Measurements from ENCODE around the gene ASB14.

The ASB14 gene

DNA sequence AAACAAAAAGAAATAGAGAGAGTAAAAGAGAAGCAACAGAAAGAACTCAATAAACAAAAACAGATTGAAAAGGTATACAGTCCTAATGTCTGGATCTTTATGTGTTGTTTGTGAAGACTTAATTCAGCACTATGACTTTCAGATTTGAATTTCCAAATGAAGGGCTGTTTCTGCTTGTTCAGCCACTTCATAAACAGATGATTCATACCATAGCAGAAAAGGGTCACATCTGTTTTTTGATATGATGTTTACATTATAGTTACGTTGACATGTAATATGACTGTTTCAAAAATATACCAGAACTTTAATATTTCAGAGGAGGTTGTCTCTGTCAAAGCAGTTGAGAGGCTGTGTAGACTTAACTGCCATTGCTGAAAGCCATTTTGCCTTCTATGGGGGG is 24.1 kb downstream of the ASB14 start:
- peaks cover 5 to 72% of the 10 kb centered on the region in 2 donors for H3K36me3 ChIP-seq (replicated peaks in 1 of 2; ENCODE audit: control insufficient read depth in 2 of 2, insufficient read depth in 2 of 2, low read length in 2 of 2)
- no CpG with 5 or more reads among the region's 1 CpG for WGBS, 2 donors (ENCODE audit: extremely low coverage in 2 of 2, insufficient read length in 2 of 2, insufficient replicate concordance in 1 of 2)
- H4K8ac ChIP-seq (ENCODE audit: low read depth, low read length): no peak overlapping the region

DNA sequence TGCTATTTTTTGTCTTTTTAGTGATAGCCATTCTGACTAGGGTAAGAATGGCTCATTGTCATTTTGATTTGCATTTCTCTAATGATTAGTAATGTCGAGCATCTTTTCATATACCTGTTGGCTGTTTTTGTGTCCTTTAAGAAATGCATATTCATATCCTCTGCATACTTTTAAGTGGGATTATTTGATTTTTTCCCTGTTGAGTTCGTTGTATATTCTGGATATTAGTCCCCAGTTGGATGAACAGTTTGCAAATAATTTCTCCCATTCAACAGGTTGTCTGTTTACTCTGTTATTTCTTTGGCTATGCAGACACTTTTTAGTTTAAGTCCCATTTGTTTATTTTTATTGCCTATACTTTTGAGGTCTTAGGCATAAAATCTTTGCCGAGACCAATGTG is 30.6 kb downstream of the ASB14 start:
- Histone ChIP-seq H3K4me1 (ENCODE audit: control insufficient read depth in 2 of 2, insufficient read depth in 1 of 2, low read depth in 1 of 2, low read length in 2 of 2) (no peaks in the 10 kb centered on the region), H3K36me3 (replicated peaks in 1 of 2; ENCODE audit: control insufficient read depth in 2 of 2, insufficient read depth in 2 of 2, low read length in 2 of 2) (peaks cover 6 to 85% of the 10 kb centered on the region in 2 donors), H2AFZ (ENCODE audit: low read length) (no peak overlapping the region), H3K4me3 (ENCODE audit: low read length in 2 of 2) (no peak overlapping the region), H4K91ac (ENCODE audit: low read depth, low read length, poor library complexity) (no peak overlapping the region), H3K14ac (ENCODE audit: low read length) (no peak overlapping the region), H3K4me2 (ENCODE audit: insufficient read depth, low read length, poor library complexity, severe bottlenecking) (no peak overlapping the region), H2AK5ac (ENCODE audit: low read depth, low read length) (no peak overlapping the region), H2BK15ac (ENCODE audit: low read length) (no peak overlapping the region), H2BK12ac (ENCODE audit: low read length) (no peak overlapping the region), H3K79me1 (ENCODE audit: low read depth, low read length) (no peaks in the 10 kb centered on the region), H3K27ac (replicated peaks; ENCODE audit: low read length) (no peak overlapping the region), H2BK120ac (ENCODE audit: low read depth, low read length) (no peak overlapping the region), H3K9me3 (replicated peaks in 1 of 2; ENCODE audit: control insufficient read depth in 2 of 2, insufficient read depth in 1 of 2, low read depth in 1 of 2, low read length in 2 of 2) (peaks cover 0 to 20% of the 10 kb centered on the region in 2 donors), H3K4ac (ENCODE audit: low read length) (no peak overlapping the region), H3K18ac (ENCODE audit: low read length) (no peak overlapping the region), H2BK5ac (ENCODE audit: low read length) (no peak overlapping the region), H3K9ac (ENCODE audit: low read depth, low read length, poor library complexity) (no peak overlapping the region), H3K23ac (ENCODE audit: low read depth, low read length, poor library complexity) (no peak overlapping the region), H4K8ac (ENCODE audit: low read depth, low read length) (no peak overlapping the region), H3K27me3 (ENCODE audit: control insufficient read depth in 3 of 3, insufficient read depth in 3 of 3, low read depth in 1 of 3, low read length in 3 of 3) (no peaks in the 10 kb centered on the region)
- no peak for DNase-seq (ENCODE audit: low spot score)
- WGBS, 2 donors (ENCODE audit: extremely low coverage in 2 of 2, insufficient read length in 2 of 2, insufficient replicate concordance in 1 of 2): no CpG with 5 or more reads among the region's 3 CpGs

More for the DNA sequence above, 24.1 kb downstream of the ASB14 start:
- Histone ChIP-seq H3K4me2 (ENCODE audit: insufficient read depth, low read length, poor library complexity, severe bottlenecking) (no peak overlapping the region), H2BK120ac (ENCODE audit: low read depth, low read length) (no peak overlapping the region), H2BK15ac (ENCODE audit: low read length) (no peak overlapping the region), H3K27me3 (ENCODE audit: control insufficient read depth in 3 of 3, insufficient read depth in 3 of 3, low read depth in 1 of 3, low read length in 3 of 3) (no peaks in the 10 kb centered on the region), H3K27ac (replicated peaks; ENCODE audit: low read length) (no peak overlapping the region), H2AFZ (ENCODE audit: low read length) (no peak overlapping the region), H3K9ac (ENCODE audit: low read depth, low read length, poor library complexity) (no peak overlapping the region), H4K91ac (ENCODE audit: low read depth, low read length, poor library complexity) (no peak overlapping the region), H3K4ac (ENCODE audit: low read length) (no peak overlapping the region), H3K4me3 (ENCODE audit: low read length in 2 of 2) (no peak overlapping the region), H2BK12ac (ENCODE audit: low read length) (no peak overlapping the region), H3K9me3 (replicated peaks in 1 of 2; ENCODE audit: control insufficient read depth in 2 of 2, insufficient read depth in 1 of 2, low read depth in 1 of 2, low read length in 2 of 2) (peaks cover 0 to 12% of the 10 kb centered on the region in 2 donors), H3K23ac (ENCODE audit: low read depth, low read length, poor library complexity) (no peak overlapping the region), H3K79me1 (ENCODE audit: low read depth, low read length) (no peaks in the 10 kb centered on the region), H2AK5ac (ENCODE audit: low read depth, low read length) (no peak overlapping the region), H2BK5ac (ENCODE audit: low read length) (no peak overlapping the region), H3K14ac (ENCODE audit: low read length) (no peak overlapping the region), H3K4me1 (ENCODE audit: control insufficient read depth in 2 of 2, insufficient read depth in 1 of 2, low read depth in 1 of 2, low read length in 2 of 2) (no peaks in the 10 kb centered on the region), H3K18ac (ENCODE audit: low read length) (no peak overlapping the region)
- DNase-seq (ENCODE audit: low spot score): no peak

DNA sequence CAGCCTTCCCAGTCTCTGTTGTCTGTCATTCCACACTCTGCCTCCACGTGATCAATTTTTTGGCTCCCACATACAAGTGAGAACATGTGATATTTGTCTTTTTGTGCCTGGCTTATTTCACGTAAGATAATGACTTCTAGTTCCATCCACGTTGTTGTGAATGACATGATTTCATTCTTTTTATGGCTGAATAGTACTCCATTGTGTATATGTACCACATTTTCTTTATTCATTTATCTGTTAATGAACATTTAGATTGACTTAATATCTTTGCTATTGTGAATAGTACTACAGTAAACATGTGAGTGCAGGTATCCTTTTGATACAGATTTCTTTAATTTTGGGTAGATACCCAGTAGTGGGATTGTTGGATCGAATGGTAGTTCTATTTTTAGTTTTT is 31.4 kb downstream of the ASB14 start:
- Histone ChIP-seq H3K4me3 (ENCODE audit: low read length in 2 of 2) (no peak overlapping the region), H4K8ac (ENCODE audit: low read depth, low read length) (no peak overlapping the region), H2AK5ac (ENCODE audit: low read depth, low read length) (no peak overlapping the region), H3K18ac (ENCODE audit: low read length) (no peak overlapping the region), H3K9ac (ENCODE audit: low read depth, low read length, poor library complexity) (no peak overlapping the region), H3K23ac (ENCODE audit: low read depth, low read length, poor library complexity) (no peak overlapping the region), H2BK5ac (ENCODE audit: low read length) (no peak overlapping the region), H3K79me1 (ENCODE audit: low read depth, low read length) (no peaks in the 10 kb centered on the region), H3K27ac (replicated peaks; ENCODE audit: low read length) (no peak overlapping the region), H3K9me3 (replicated peaks in 1 of 2; ENCODE audit: control insufficient read depth in 2 of 2, insufficient read depth in 1 of 2, low read depth in 1 of 2, low read length in 2 of 2) (peaks cover 0 to 18% of the 10 kb centered on the region in 2 donors), H3K36me3 (replicated peaks in 1 of 2; ENCODE audit: control insufficient read depth in 2 of 2, insufficient read depth in 2 of 2, low read length in 2 of 2) (peaks cover 6 to 80% of the 10 kb centered on the region in 2 donors), H2BK12ac (ENCODE audit: low read length) (no peak overlapping the region), H2BK120ac (ENCODE audit: low read depth, low read length) (no peak overlapping the region), H2BK15ac (ENCODE audit: low read length) (no peak overlapping the region), H3K4me2 (ENCODE audit: insufficient read depth, low read length, poor library complexity, severe bottlenecking) (no peak overlapping the region), H3K4me1 (ENCODE audit: control insufficient read depth in 2 of 2, insufficient read depth in 1 of 2, low read depth in 1 of 2, low read length in 2 of 2) (no peaks in the 10 kb centered on the region), H3K14ac (ENCODE audit: low read length) (no peak overlapping the region), H4K91ac (ENCODE audit: low read depth, low read length, poor library complexity) (no peak overlapping the region), H3K27me3 (ENCODE audit: control insufficient read depth in 3 of 3, insufficient read depth in 3 of 3, low read depth in 1 of 3, low read length in 3 of 3) (no peaks in the 10 kb centered on the region), H2AFZ (ENCODE audit: low read length) (no peak overlapping the region), H3K4ac (ENCODE audit: low read length) (no peak overlapping the region)
- no CpG with 5 or more reads among the region's 4 CpGs for WGBS, 2 donors (ENCODE audit: extremely low coverage in 2 of 2, insufficient read length in 2 of 2, insufficient replicate concordance in 1 of 2)
- DNase-seq (ENCODE audit: low spot score): no peak

DNA sequence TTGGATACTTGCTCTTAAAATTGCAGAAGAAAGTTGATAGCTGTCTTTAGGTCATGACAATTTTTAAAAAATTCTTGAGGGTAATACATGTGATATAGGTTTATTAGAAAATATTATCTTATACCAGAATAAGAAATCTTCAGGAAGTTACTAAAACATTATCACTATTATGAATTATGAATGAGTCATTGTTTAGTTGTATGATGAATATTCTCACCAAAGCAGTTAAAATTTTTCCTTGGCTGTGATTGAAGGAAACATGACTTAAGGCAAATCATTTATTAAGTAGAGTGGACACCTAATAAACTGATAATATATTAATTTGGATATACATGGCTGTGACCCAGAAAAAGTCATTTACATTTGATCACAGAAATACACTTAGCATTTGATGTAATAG is 34.8 kb downstream of the ASB14 start:
- Histone ChIP-seq H3K4me2 (ENCODE audit: insufficient read depth, low read length, poor library complexity, severe bottlenecking) (no peak overlapping the region), H4K8ac (ENCODE audit: low read depth, low read length) (no peak overlapping the region), H3K79me1 (ENCODE audit: low read depth, low read length) (no peaks in the 10 kb centered on the region), H3K36me3 (replicated peaks in 1 of 2; ENCODE audit: control insufficient read depth in 2 of 2, insufficient read depth in 2 of 2, low read length in 2 of 2) (peaks cover 6 to 69% of the 10 kb centered on the region in 2 donors), H2BK5ac (ENCODE audit: low read length) (no peak overlapping the region), H3K27me3 (ENCODE audit: control insufficient read depth in 3 of 3, insufficient read depth in 3 of 3, low read depth in 1 of 3, low read length in 3 of 3) (no peaks in the 10 kb centered on the region), H3K9me3 (replicated peaks in 1 of 2; ENCODE audit: control insufficient read depth in 2 of 2, insufficient read depth in 1 of 2, low read depth in 1 of 2, low read length in 2 of 2) (peaks cover 0 to 2% of the 10 kb centered on the region in 2 donors), H2BK120ac (ENCODE audit: low read depth, low read length) (no peak overlapping the region), H3K27ac (replicated peaks; ENCODE audit: low read length) (no peak overlapping the region), H3K14ac (ENCODE audit: low read length) (no peak overlapping the region), H3K4me1 (ENCODE audit: control insufficient read depth in 2 of 2, insufficient read depth in 1 of 2, low read depth in 1 of 2, low read length in 2 of 2) (no peaks in the 10 kb centered on the region), H3K4ac (ENCODE audit: low read length) (no peak overlapping the region), H2BK12ac (ENCODE audit: low read length) (no peak overlapping the region), H2AFZ (ENCODE audit: low read length) (no peak overlapping the region), H4K91ac (ENCODE audit: low read depth, low read length, poor library complexity) (no peak overlapping the region), H3K4me3 (ENCODE audit: low read length in 2 of 2) (no peak overlapping the region), H3K23ac (ENCODE audit: low read depth, low read length, poor library complexity) (no peak overlapping the region), H2BK15ac (ENCODE audit: low read length) (no peak overlapping the region), H3K9ac (ENCODE audit: low read depth, low read length, poor library complexity) (no peak overlapping the region), H3K18ac (ENCODE audit: low read length) (no peak overlapping the region), H2AK5ac (ENCODE audit: low read depth, low read length) (no peak overlapping the region)
- DNase-seq (ENCODE audit: low spot score): no peak

All from neuronal stem cell (in vitro differentiated cells).